Hepatocyte (in vitro differentiated cells): ENCODE results near the gene CNKSR1. TPM values are rescaled to one million over a fixed set of nuclear protein-coding genes. Genes with fewer than 3 reads are reported as not detected.

Experiments
- DNase-seq: peaks from one replicate; pipeline ENCODE4 v3.0.0-alpha.2; 2016; ENCODE audit warnings: low spot score
- H2AFZ ChIP-seq: fragments of 200-600 bp; sonication (generic); 2 replicates; pipeline ENCODE4 v1.6.0; 2016; ENCODE audit warnings: antibody characterized with exemption, mild to moderate bottlenecking
- H3K27ac ChIP-seq: fragments of 200-600 bp; sonication (generic); 2 replicates; pipeline ENCODE4 v1.5.1; 2016; ENCODE audit warnings: mild to moderate bottlenecking
- H3K27me3 ChIP-seq: fragments of 200-600 bp; sonication (generic); 2 replicates; pipeline ENCODE4 v1.6.1; 2016
- H3K36me3 ChIP-seq: fragments of 200-600 bp; sonication (generic); replicated peaks from 2 replicates; pipeline ENCODE4 v1.5.1; 2016; ENCODE audit warnings: low read depth; ENCODE audit not compliant: insufficient read depth
- H3K4me1 ChIP-seq: fragments of 200-600 bp; sonication (generic); 2 replicates; pipeline ENCODE4 v1.5.1; 2016; ENCODE audit warnings: mild to moderate bottlenecking, moderate library complexity; ENCODE audit not compliant: insufficient read depth
- H3K4me2 ChIP-seq: fragments of 200-600 bp; sonication (generic); 2 replicates; pipeline ENCODE4 v1.6.0; 2016
- H3K4me3 ChIP-seq: fragments of 200-600 bp; sonication (generic); 2 replicates; pipeline ENCODE4 v1.5.1; 2016; ENCODE audit warnings: mild to moderate bottlenecking
- H3K79me2 ChIP-seq: fragments of 200-600 bp; sonication (generic); 2 replicates; pipeline ENCODE4 v1.6.0; 2017; ENCODE audit warnings: mild to moderate bottlenecking
- H3K9me2 ChIP-seq: fragments of 200-600 bp; sonication (generic); replicated peaks from 2 replicates; pipeline ENCODE4 v1.6.0; 2017; ENCODE audit warnings: mild to moderate bottlenecking; ENCODE audit not compliant: insufficient read depth
- H3K9me3 ChIP-seq: fragments of 200-600 bp; sonication (generic); 2 replicates; pipeline ENCODE4 v1.5.1; 2016; ENCODE audit warnings: low read depth, mild to moderate bottlenecking
- H4K20me1 ChIP-seq: fragments of 200-600 bp; sonication (generic); 2 replicates; pipeline ENCODE4 v1.6.0; 2016; ENCODE audit warnings: mild to moderate bottlenecking; ENCODE audit not compliant: insufficient read depth, poor library complexity, severe bottlenecking
- CTCF ChIP-seq: fragments of 200-600 bp; sonication (generic); IDR thresholded peaks from 2 replicates; pipeline ENCODE4 v1.5.1; 2016; ENCODE audit warnings: antibody characterized with exemption, mild to moderate bottlenecking; ENCODE audit not compliant: poor library complexity
- EZH2 ChIP-seq: fragments of 200-600 bp; sonication (generic); IDR thresholded peaks from 2 replicates; pipeline ENCODE4 v1.6.1; 2016; ENCODE audit warnings: antibody characterized with exemption, mild to moderate bottlenecking, borderline replicate concordance
- EZH2phosphoT487 ChIP-seq: fragments of 200-600 bp; sonication (generic); IDR thresholded peaks from one replicate; pipeline ENCODE4 v1.6.1; 2018; ENCODE audit warnings: antibody characterized with exemption, mild to moderate bottlenecking, low read depth, moderate library complexity; ENCODE audit not compliant: unreplicated experiment, severe bottlenecking
- WGBS: methylation state at CpG from one replicate; pipeline ENCODE4 v1.1.6; 2016; ENCODE audit warnings: low lambda C conversion rate; ENCODE audit errors: missing lambda C conversion rate; 5-methylcytosine and 5-hydroxymethylcytosine counted together
- polyA plus RNA-seq: library from polyadenylated mRNA; unstranded; fragments of >200 nt; fragmentation: Nextera tagmentation; extraction: Ambion mirVana; gene quantifications from 2 replicates; pipeline ENCODE4 v1.2.1, GENCODE V29; 2016
- total RNA-seq: library from RNA; depleted of rRNA; stranded (reverse); fragments of >200 nt; gene quantifications from 2 replicates; pipeline ENCODE4 v1.2.3, GENCODE V29; 2014

CNKSR1 gene
- total and polyA plus RNA-seq, 2 experiments from 2014 or later = 13.3 to 31.4 TPM

DNA sequence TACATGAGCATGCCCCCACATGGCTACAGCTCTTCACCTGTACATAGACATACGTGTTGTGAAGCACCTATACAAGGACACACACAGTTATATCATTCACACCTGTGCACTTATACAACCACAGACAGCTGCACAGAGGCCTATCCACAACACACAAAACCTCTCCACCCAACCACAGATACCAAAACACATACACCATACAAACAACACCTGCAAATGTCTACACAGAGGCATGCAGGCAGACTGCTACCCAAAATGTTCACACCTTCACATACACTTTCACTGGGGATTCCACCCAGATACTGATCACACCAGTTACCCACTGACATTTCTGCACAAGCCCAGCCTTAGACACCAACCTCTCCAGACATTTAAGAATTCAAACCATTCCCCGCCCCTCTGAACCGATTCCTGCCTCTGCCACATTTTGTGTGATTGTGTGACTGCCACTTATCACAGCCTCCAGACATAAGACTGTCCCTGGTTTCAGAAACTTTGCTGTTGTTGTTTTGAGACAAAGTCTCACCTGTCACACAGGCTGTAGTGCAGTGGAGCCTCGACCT is 10.5 kb upstream of the CNKSR1 start:
- TF ChIP-seq EZH2 = no peak
- TF ChIP-seq CTCF = no peak
- TF ChIP-seq EZH2phosphoT487 = no peak
- Histone ChIP-seq H3K4me3 (no peak overlapping the region), H3K9me2 (no peaks in the 10 kb centered on the region), H3K27ac (no peak overlapping the region), H3K9me3 (no peaks in the 10 kb centered on the region), H3K4me1 (peaks cover 19% of the 10 kb centered on the region), H3K36me3 (no peaks in the 10 kb centered on the region), H2AFZ (no peak overlapping the region), H4K20me1 (no peaks in the 10 kb centered on the region), H3K27me3 (peaks cover 7% of the 10 kb centered on the region), H3K79me2 (peaks cover 12% of the 10 kb centered on the region), H3K4me2 (no peak overlapping the region)
- no peak for DNase-seq
- WGBS = 89% methylated on average over 4 of the region's 4 CpGs

GRCh38 chr1:26168410-26169197 is 8.7 kb upstream of the CNKSR1 start, which contains the start of gene C1orf232:
Gene C1orf232 (minus strand): TSS chr1:26168963. CDS start chr1:26168499, 464 bp downstream.
- Histone ChIP-seq H4K20me1 (no peaks in the 10 kb centered on the region), H3K79me2 (peaks cover 12% of the 10 kb centered on the region), H3K4me1 (peaks cover 19% of the 10 kb centered on the region), H3K36me3 (no peaks in the 10 kb centered on the region), H3K27ac (peak within 1 kb of the TSS; percentile 90), H3K4me3 (peak within 1 kb of the TSS; percentile 83), H3K4me2 (peak within 1 kb of the TSS; percentile 91), H2AFZ (peak within 1 kb of the TSS; percentile 85), H3K27me3 (no peaks in the 10 kb centered on the region), H3K9me2 (no peaks in the 10 kb centered on the region), H3K9me3 (no peaks in the 10 kb centered on the region)
- whole genome bisulfite sequencing = 72% methylated on average over 5 of the region's 5 CpGs
- no peak for TF ChIP-seq CTCF
- no peak for TF ChIP-seq EZH2
- TF ChIP-seq EZH2phosphoT487 = no peak
- peak; percentile 13 for DNase-seq

DNA sequence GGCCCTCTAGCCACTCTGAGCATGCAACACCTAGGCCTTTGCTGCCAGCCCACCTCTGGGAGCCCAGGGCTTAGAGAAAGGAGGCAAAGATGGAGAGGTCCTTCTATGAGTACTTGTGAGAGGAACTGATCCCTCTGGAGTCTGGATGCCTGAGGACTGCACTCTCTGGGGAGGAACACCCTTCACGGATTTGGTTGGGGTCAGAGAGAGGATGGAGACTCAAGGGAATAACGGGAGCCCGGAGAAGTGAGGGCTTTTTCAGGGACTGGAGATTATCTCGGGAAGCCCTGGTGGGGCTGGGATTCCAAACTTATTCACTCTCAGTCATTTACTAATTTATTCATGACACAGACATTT is 8.1 kb upstream of the CNKSR1 start:
- no peaks in the 10 kb centered on the region for H4K20me1 ChIP-seq
- TF ChIP-seq EZH2phosphoT487 (no peak), CTCF (no peak), EZH2 (no peak)
- H3K4me1 ChIP-seq = peaks cover 14% of the 10 kb centered on the region
- no peak overlapping the region for H2AFZ ChIP-seq
- WGBS = 63% methylated on average over 4 of the region's 4 CpGs
- peak overlapping the region; percentile 91 for H3K4me2 ChIP-seq
- H3K9me3 ChIP-seq = no peaks in the 10 kb centered on the region
- H3K36me3 ChIP-seq = no peaks in the 10 kb centered on the region
- peak overlapping the region; percentile 25 for H3K27ac ChIP-seq
- no peaks in the 10 kb centered on the region for H3K27me3 ChIP-seq
- H3K79me2 ChIP-seq = peaks cover 12% of the 10 kb centered on the region
- no peaks in the 10 kb centered on the region for H3K9me2 ChIP-seq
- no peak for DNase-seq
- no peak overlapping the region for H3K4me3 ChIP-seq
